IPS-18a (cell line): Measurements from ENCODE around the gene PAGE4.

ENCODE experiments used
- H3K27ac ChIP-seq: one replicate; pipeline ENCODE4 v1.5.1; 2013; ENCODE audit warnings: low read length
- H3K27me3 ChIP-seq: one replicate; pipeline ENCODE4 v1.6.1; 2013; ENCODE audit warnings: mild to moderate bottlenecking, low read length; ENCODE audit not compliant: control insufficient read depth, insufficient read depth
- H3K36me3 ChIP-seq: one replicate; pipeline ENCODE4 v1.6.1; 2013; ENCODE audit warnings: low read depth, low read length; ENCODE audit not compliant: control insufficient read depth
- H3K4me1 ChIP-seq: one replicate; pipeline ENCODE4 v1.6.1; 2013; ENCODE audit warnings: low read depth, low read length; ENCODE audit not compliant: control insufficient read depth
- H3K4me3 ChIP-seq: one replicate; pipeline ENCODE4 v1.5.1; 2013; ENCODE audit warnings: low read length
- H3K9ac ChIP-seq: one replicate; pipeline ENCODE4 v1.6.1; 2013; ENCODE audit warnings: mild to moderate bottlenecking, low read length, moderate library complexity
- H3K9me3 ChIP-seq: one replicate; pipeline ENCODE4 v1.6.1; 2013; ENCODE audit warnings: low read depth, low read length; ENCODE audit not compliant: control insufficient read depth

The PAGE4 gene

GRCh38 chrX:49877397-49878101 lies 48.4 kb downstream of the PAGE4 start:
- no peak overlapping the region for H3K27ac ChIP-seq
- H3K9ac ChIP-seq: no peak overlapping the region
- no peak overlapping the region for H3K4me3 ChIP-seq
- H3K36me3 ChIP-seq: no peaks in the 10 kb centered on the region
- H3K4me1 ChIP-seq: no peaks in the 10 kb centered on the region
- peaks cover 10% of the 10 kb centered on the region for H3K9me3 ChIP-seq
- no peaks in the 10 kb centered on the region for H3K27me3 ChIP-seq

GRCh38 chrX:49878128-49878833 lies 49.2 kb downstream of the PAGE4 start:
- Histone ChIP-seq H3K27me3 (no peaks in the 10 kb centered on the region), H3K4me1 (no peaks in the 10 kb centered on the region), H3K9ac (no peak overlapping the region), H3K36me3 (no peaks in the 10 kb centered on the region), H3K9me3 (peaks cover 10% of the 10 kb centered on the region), H3K27ac (no peak overlapping the region), H3K4me3 (peak overlapping the region; percentile 61)

DNA sequence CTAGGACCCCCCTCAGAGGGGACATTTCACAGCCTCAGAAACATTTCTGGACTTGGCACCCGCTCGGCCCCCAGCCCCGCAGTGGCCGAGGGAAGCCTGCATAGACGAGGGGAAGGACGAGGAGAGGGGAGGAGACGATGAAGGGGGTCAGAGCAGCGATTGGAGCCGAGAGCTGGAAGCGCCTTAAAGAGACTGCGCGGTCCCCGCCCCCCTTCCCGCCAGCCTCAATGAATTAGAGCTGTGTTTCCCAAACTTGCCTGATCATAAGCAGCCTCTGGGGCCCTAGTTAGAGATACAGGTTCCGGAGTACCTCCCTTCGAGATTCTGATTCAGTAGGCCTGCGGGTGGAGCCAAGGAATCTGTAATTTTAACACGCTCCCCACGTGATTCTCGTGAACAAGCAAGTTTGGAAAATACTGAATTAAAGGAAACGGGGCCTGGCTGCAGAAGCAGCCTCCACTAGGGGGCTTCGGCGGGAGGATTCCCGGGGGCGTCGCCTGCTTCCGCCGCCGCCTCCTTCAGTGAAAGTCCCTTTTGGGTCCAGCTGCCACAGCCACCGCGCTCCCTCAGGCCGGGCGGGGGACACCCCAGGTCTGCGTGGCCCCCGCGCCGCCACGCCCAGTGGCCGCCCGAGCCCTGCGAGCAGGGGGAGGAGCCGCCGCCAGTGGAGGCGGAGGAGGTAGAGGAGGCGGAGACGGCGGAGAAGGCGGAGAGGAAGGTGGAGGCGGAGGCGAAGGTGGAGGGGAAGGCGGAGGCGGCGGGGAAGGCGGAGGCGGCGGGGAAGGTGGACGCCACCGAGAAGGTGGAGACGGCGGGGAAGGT lies 49.9 kb downstream of the PAGE4 start, which contains the start of gene USP27X:
TSS of gene USP27X (plus strand) at position 651 of the 822 bp plus-strand sequence. CDS start 824 bp downstream, outside the sequence.
- Histone ChIP-seq H3K36me3 (no peaks in the 10 kb centered on the region), H3K9ac (peak within 1 kb of the TSS; percentile 48), H3K27ac (no peak within 1 kb of the TSS), H3K27me3 (no peaks in the 10 kb centered on the region), H3K4me1 (no peaks in the 10 kb centered on the region), H3K9me3 (peaks cover 7% of the 10 kb centered on the region), H3K4me3 (peak within 1 kb of the TSS; percentile 61)

GRCh38 chrX:49879656-49880277 lies 50.7 kb downstream of the PAGE4 start:
- Histone ChIP-seq H3K4me3 (peak overlapping the region; percentile 61), H3K27ac (no peak overlapping the region), H3K9ac (no peak overlapping the region), H3K36me3 (no peaks in the 10 kb centered on the region), H3K27me3 (no peaks in the 10 kb centered on the region), H3K4me1 (no peaks in the 10 kb centered on the region), H3K9me3 (peaks cover 7% of the 10 kb centered on the region)

- peaks cover 3% of the 10 kb centered on the region for H3K9me3 ChIP-seq
- no peaks in the 10 kb centered on the region for H3K36me3 ChIP-seq
- no peaks in the 10 kb centered on the region for H3K4me1 ChIP-seq
- no peaks in the 10 kb centered on the region for H3K27me3 ChIP-seq
- H3K4me3 ChIP-seq: peak overlapping the region; percentile 59
- no peak overlapping the region for H3K27ac ChIP-seq
- H3K9ac ChIP-seq: no peak overlapping the region
Observed at GRCh38 chrX:49880668-49881067, 51.6 kb downstream of the PAGE4 start.
